ENCODE measurements around the gene DGCR2. TPM values are rescaled to one million over a fixed set of nuclear protein-coding genes. Genes with fewer than 3 reads are reported as not detected.

DGCR2 gene
- total RNA-seq, 1 experiment from 2014 or later, result 42.9 TPM

- Histone ChIP-seq H3K79me2 (ENCODE audit: insufficient read depth, low read length) (peaks cover 22% of the 10 kb centered on the region), H3K4me1 (ENCODE audit: control insufficient read depth in 1 of 2, insufficient read depth in 2 of 2, low read length in 2 of 2) (peaks cover 3 to 10% of the 10 kb centered on the region in 2 experiments), H3K27me3 (ENCODE audit: insufficient read depth, low read length) (no peaks in the 10 kb centered on the region), H2AFZ (ENCODE audit: low read depth, low read length, poor library complexity, severe bottlenecking) (no peak overlapping the region), H3K27ac (ENCODE audit: low read depth, low read length) (no peak overlapping the region), H3K4me3 (replicated peaks in 1 of 2; ENCODE audit: low read depth in 1 of 2, low read length in 2 of 2) (no peak overlapping the region), H3K36me3 (ENCODE audit: control insufficient read depth in 1 of 2, insufficient read depth in 2 of 2, low read length in 2 of 2) (peaks cover 35 to 37% of the 10 kb centered on the region in 2 experiments; a peak in 3 of 4 replicates), H3K9me2 (ENCODE audit: insufficient read depth) (no peaks in the 10 kb centered on the region), H4K20me1 (ENCODE audit: insufficient read depth) (no peaks in the 10 kb centered on the region), H3K4me2 (ENCODE audit: low read length) (no peak overlapping the region), H3K9ac (ENCODE audit: low read length) (no peak overlapping the region), H3K9me3 (ENCODE audit: control insufficient read depth in 1 of 2, insufficient read depth in 1 of 2, low read depth in 1 of 2, low read length in 2 of 2) (no peaks in the 10 kb centered on the region)
- ATAC-seq, result no peak
- CTCF ChIA-PET, result no interaction called here
- TF ChIP-seq POLR2A (IDR thresholded peaks at IDR 0.05; ENCODE audit: borderline replicate concordance, extremely low read depth, insufficient read depth, insufficient read length) (no peak), EZH2phosphoT487 (IDR thresholded peaks at IDR 0.05; ENCODE audit: borderline replicate concordance) (no peak), SIN3A (IDR thresholded peaks at IDR 0.05; ENCODE audit: low read depth) (no peak), CTCF (IDR thresholded peaks at IDR 0.05 in 2 of 3, conservative IDR thresholded peaks at IDR 0.05 in 1 of 3; ENCODE audit: borderline replicate concordance in 1 of 3, insufficient read depth in 1 of 3, low read depth in 2 of 3, low read length in 2 of 3) (no peak), ZFX (IDR thresholded peaks at IDR 0.05) (no peak), JUND (IDR thresholded peaks at IDR 0.05) (no peak), ATF3 (IDR thresholded peaks at IDR 0.05) (no peak), TCF7L2 (IDR thresholded peaks at IDR 0.05; ENCODE audit: borderline replicate concordance, extremely low read depth, insufficient read depth, insufficient read length) (no peak), CEBPB (IDR thresholded peaks at IDR 0.05; ENCODE audit: low read depth) (no peak), EGR1 (IDR thresholded peaks at IDR 0.05; ENCODE audit: low read depth) (no peak), RAD21 (IDR thresholded peaks at IDR 0.05; ENCODE audit: low read depth) (no peak), MAX (IDR thresholded peaks at IDR 0.05) (no peak), SRF (IDR thresholded peaks at IDR 0.05; ENCODE audit: low read depth) (no peak), CBX3 (IDR thresholded peaks at IDR 0.05; ENCODE audit: low read depth) (no peak)
- RAD21 ChIA-PET (ENCODE audit: low non-redundant PET in 1 of 2, low total read pairs in 2 of 2, uncharacterized antibody in 2 of 2, unreplicated experiment in 2 of 2), result no interaction called here
- POLR2A ChIA-PET, result no interaction called here
- no peak for DNase-seq (ENCODE audit: low read depth, low spot score)
- no TSS peak for BruUV-seq (replicated peaks)
- intact Hi-C loops (cut with micrococcal nuclease), result loop anchor here (10.0 kb wide), 1 partner anchor 335 kb away; the partner anchor contains the start of genes CDC45 and UFD1
These were observed 17.8 kb upstream of the DGCR2 start for GRCh38 chr22:19139974-19140373.
